HG02763 (cell line): ENCODE results near the gene GABBR2.

ENCODE experiments used
- ATAC-seq: cut with Tn5 transposase; IDR thresholded peaks from one replicate; pipeline ENCODE4 v1.9.1; 2021; ENCODE audit warnings: mild to moderate bottlenecking, moderate library complexity; ENCODE audit not compliant: unreplicated experiment

GABBR2 gene

DNA sequence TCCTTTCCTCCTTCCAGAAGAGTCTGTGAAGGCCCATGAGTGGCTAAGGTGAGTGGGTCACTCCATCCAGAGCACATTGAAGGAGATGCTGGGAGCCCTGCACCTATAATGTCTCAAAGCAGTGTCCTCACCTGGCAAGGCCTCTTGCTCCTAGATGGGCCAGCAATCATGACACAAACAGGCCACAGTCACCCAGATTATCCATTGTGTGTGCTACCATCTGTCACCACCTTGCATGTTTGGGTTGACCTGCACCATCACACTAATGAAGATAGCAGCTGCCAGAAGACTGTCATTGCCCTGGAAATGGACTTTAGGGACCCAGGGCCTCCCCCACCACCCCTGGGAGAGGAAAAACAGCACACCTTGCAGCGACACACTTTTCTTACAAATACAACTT lies 69.6 kb downstream of the GABBR2 start:
- ATAC-seq, result no peak

DNA sequence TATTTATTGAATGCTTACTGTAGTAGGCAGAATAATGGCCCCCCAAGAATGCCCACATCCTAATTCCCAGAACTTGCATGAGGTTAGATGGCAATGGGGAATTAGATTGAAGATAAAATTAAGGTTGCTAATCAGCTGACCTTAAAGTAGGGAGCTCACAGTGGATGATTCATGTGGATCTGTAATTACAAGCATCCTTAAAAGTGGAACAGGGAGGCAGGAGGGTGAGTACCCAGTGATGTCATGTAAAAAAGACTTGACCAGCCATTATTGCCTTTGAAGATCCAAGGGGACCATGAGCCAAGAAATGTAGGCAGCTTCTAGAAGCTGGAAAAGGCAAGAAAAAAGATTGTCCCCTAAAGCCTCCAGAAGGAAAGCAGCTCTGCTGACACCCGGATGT lies 71.4 kb downstream of the GABBR2 start:
- no peak for ATAC-seq

DNA sequence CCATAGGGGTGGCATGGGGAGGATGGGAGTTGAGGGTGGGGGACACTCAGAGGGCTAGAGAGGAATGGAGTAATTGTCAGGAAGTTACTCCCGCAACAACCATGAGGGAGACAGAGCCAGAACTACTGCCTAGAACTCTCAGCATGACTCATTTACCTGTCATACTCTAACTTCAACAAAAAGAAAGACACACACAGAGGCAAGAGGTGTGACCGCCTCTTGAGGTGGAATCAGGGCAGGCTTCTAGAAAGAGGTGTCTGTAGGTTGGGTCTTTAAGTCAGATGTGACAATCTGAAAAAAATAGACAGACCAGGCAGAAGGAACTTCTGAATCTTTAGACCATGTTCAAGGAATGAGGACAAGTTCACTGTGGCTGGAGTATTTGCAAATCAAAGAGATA lies 73.4 kb downstream of the GABBR2 start:
- no peak for ATAC-seq

DNA sequence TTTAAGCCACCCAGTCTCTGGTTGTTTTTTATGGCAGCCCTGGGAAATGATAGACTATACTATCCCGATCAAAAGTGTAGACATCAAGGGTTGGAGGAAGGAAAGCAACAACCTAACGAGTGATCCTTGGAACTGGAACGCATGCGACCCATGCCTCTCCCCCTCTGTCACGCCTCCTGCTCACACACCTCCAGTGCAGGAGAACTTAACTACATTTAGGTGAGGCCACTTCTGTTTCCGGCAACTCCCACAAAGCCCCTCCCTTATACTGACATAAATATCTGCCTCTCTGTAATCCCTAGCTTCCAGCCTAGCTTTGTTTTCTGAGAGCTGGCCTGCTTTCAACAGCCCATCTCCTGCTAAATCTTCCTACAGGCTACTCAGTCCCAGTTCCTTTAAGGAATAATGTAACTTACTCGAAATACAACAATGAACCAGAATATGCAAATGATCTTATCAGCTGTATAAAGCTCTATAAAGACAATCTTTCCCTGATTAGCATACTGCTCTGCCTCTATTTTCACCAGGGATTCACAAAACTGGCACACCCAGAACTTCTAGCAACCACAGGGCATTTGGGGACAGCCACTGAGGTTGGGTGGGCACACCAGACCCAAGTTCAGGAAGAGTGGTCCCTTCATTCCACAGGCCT lies 73.9 kb downstream of the GABBR2 start:
- ATAC-seq, result no peak

DNA sequence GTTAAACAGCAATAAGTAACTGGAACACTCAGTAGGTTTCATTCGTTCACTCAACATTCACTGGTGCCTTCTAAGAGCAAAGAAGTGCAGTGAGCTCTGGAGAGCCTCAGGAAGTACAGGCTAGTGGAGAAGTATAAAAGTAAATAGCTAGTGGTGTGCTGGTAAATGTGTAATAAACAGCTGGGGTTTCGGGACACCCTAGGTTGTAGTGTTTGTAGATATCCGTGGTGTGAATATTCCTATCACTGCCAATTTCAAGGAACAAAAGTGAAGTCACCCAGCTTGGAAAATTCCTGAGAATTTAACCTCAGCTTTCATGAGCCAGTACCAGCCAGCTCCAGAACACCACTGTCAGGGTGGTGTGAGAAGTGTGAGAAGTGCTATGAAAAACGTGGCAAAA lies 75.9 kb downstream of the GABBR2 start:
- no peak for ATAC-seq

DNA sequence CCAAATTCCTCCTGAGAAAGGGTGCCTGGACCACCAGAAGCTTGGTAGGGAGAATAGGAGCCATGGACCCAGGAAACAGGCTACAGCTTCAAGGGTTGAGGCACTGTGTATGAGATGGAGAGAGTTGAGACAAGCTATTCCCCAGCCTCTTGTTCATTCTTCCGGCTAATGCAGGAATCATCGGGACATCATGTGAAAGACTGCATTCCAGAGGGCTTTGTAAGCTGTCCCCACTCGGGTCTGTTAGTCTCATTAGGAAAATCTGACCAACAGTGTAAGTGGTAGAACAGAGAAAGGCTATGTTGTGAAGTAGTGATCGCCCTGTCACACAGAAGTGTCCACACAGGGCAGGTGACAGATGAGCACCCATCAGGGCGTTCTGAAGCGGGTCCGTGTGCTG lies 81.4 kb downstream of the GABBR2 start:
- ATAC-seq, result no peak

DNA sequence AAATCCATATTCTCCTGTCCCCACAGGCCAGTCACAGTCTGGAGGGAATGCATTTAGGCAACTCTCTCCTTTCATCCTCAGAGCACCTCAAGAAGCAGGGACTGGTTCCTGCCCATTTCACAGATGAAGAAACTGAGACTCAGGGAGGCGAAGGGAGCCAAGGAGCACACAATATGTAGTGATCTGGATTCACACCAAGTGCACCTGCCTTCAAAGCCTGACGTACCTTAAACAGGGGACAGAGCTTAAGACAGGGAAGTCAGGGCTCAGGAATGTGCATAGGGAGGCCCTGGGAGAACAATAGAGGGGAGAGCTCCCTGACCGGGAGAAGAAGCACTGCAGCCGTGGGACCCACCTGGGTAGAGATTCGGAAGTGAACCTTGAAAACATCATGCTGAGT lies 83.0 kb downstream of the GABBR2 start:
- ATAC-seq, result no peak

DNA sequence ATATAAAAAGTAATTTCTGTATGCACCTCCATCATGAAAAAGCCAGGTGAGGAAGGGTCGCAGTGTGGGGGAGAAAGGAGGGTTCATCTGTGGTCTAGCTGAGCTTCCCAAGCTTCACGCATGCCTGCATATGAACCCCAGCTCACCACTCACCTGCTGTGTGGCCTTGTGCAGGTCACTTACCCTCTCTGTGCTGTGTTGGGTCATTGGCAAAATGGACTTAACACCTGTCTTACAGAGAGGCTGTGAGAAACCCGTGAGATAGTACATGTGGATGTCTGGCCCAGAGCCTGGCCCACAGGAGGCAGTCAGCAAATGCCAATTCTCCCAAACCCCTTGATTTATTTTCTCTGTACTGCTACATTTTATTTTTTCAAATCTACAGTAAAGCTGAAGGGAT lies 88.9 kb downstream of the GABBR2 start:
- no peak for ATAC-seq

DNA sequence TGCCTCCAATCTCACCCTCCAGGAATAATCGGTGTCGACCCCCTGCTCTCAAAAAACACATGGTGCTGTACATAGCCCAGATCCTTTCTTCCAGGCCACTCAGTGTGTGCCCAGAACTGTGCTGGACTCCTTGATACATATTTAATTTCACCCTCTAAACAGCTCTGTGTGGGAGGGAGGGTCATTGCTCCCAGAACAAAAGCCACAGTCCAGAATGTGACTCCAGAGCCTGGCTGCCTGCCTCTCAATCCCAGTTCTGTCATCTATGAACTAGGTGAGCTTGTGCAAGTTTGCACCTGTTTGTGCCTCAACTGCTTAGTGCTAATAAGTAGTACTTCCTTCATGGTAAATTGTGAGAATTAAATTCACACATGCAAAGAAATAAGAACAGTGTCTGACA lies 93.1 kb downstream of the GABBR2 start:
- ATAC-seq, result no peak

DNA sequence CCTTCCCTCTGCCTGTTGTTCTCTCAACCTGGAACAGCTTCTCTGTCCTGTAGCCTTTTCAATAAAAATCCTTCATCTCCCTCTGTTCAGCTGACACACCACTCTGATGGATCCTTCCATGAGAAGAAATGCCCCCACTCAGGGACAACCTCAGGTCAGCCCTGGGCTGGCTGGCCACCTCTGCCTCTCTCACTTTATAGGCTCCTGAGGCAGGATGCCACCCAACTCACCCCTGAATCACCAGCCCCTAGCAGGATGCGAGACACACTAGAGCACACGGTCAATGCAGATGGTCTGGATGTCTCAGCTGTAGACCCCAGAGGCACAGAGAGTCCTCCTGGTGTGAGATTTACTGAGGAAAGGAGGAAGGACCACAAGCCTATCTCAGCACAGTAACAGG lies 93.8 kb downstream of the GABBR2 start:
- no peak for ATAC-seq

DNA sequence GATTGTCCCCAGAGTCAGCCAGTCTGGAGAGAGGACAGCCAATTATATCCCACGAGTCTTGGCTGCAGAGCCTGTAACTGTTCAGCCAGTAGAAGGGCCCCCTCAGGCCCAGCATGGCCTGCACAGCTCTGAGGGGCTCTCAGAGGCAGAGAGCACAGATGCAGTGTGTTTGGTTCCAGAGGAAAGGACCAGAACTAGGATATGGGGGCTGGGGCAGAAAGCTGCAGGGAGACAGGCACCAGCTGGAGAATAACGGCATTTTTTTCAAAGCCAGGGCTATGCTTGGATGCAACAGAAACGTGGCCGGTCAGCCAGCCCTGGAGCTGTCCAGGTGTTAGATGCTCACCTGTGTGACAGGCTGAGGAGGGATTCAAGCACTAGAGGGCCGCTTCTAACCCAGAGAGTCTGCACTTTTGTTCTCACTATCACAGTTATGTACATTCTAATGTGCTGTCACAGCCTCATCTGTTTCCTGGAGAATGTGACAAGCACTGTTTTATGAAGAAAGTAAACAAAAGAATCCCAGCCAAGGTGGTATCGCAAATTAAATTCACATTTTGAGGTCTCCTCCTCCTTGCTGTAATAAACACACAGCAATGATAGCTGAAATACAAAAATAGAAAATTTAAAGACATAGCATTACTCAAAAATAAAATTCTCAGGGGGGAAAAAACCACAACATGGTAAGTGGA lies 96.5 kb downstream of the GABBR2 start:
- no peak for ATAC-seq

DNA sequence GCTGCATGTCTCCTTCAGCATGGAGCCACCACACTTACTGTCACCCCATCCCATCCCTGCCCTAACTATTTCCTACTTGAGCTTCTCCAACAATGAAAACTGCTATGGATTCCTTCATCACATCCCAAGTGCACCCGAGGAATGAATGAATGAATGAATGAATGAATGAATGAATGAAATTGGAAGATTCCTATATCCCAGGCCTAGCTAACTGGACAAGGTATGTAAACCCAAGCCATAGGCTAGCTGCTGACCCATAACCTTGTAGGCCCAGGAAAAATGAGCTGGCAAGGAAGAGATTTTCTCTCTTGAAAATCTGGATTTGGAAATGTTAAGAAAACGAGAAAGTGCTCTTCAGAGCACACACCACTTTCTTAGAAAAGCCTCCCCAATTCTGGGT lies 97.4 kb downstream of the GABBR2 start:
- no peak for ATAC-seq

DNA sequence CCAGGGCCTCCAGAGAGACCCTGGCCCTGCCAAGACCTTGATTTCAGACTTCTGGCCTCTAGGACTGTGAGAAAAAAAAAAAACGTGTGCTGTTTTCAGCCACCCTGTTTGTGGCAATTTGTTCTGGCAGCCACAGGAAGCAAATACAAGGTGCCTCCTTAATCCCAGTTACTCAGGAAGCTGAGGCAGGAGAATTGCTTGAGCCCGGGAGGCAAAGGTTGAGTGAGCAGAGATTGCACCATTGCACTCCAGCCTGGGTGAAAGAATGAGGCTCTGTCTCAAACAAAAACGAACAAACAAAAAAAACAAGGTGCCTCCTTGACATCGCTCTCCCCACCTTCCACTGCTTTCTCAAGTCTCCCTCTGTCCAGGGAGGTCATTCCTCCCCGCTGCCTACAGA lies 98.0 kb downstream of the GABBR2 start:
- ATAC-seq, result no peak

DNA sequence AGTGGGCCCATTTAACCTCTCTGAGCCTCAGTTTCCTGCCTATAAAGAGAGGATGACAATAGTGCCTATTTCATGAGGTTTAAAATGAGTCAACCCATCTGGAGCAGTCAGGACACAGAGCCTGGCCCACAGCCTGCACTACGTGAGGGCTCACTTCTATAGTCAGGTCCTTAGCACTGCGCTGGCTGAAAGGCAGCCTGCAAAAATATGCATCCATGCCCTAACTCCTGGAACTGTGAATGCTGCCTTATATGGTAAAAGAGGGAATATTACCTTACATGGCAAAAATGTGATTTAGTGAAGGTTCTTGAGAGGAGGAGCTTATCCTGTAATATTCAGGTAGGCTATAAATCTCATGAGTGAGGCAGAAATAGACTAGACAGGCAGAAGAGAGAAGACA lies 98.5 kb downstream of the GABBR2 start:
- ATAC-seq, result no peak

DNA sequence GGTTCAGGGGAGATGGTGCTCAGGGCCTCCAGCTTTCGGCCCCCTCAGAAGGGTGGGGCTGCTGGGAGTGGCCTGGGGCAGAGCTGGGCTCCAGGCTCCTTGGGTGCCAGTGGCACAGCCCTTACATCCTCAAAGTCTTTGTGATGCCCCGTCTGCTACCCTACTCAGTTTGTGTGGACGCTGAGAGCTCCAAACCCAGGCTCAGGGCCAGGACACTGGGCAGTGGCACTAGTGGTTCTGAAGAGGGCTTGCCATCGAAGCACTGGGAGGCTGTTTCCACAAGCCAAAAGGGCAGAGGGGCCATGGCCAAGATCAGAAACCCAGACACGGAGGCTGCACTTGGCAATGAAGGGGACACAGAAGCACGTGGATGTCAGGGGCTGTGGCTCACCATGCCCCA lies 99.1 kb downstream of the GABBR2 start:
- ATAC-seq, result no peak

DNA sequence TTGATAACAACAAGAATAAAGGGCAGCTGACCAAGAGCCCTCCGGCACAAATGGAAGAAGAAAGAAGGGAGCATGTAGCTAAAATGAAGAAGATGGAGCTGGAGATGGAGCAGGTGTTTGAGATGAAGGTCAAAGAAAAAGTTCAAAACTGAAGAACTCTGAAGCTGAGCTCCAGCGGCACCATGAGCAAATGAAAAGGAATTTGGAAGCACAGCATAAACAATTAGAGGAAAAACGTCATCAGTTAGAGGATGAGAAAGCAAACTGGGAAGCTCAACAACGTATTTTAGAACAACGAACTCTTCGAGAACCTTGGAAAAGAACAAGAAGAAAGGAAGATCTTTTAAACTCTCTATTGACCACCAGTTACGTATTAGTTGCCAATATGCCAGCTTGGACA lies 100.9 kb downstream of the GABBR2 start:
- ATAC-seq, result no peak

DNA sequence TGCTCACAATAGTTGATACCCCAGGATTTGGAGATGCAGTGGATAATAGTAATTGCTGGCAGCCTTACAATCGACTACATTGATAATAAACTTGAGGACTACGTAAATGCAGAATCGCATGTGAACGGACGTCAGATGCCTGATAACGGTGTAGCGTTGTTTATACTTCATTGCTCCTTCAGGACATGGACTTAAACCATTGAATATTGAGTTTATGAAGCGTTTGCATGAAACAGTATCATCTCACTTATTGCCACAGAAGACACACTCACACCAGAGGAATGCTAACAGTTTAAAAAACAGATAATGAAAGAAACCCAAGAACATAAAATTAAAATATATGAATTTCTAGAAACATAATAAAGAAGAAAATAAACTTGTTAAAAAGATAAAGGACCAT lies 101.6 kb downstream of the GABBR2 start:
- no peak for ATAC-seq

DNA sequence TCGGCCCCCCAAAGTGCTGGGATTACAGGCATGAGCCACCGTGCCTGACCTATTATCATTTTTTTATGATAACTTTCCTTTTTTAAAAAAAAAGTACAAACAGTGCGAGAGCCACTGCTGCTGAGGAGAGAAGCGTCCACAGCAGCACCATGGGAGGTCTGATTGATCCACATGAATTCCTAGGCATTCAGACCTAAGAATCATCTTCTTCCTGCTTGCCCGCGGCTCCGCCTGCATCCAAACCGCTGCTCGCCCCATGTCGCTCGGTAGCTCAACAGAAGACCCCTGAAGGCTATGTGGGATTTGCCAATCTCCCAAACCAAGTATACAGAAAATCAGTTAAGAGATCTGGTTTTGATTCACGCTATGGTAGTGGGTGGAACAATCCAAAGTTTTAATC lies 102.0 kb downstream of the GABBR2 start:
- no peak for ATAC-seq

DNA sequence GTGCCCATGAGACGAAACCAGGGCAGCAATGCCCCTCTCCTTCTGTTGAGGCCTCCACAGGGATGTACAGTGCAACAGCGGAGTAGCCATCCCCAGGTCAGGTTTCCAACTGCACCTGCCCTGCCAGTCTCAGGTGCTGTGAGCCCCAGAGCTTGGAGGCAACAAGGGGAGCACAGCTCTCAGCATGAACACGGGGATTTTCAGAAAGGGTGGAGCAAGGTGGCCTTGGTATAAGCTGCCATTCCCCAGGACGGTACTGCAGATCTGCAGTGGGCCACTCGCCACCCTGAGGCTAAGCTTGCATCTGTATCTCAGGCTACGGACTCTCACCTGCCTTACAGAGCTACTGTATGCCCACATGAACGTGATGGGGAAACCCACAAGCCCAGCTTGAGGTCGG lies 103.6 kb downstream of the GABBR2 start:
- no peak for ATAC-seq

DNA sequence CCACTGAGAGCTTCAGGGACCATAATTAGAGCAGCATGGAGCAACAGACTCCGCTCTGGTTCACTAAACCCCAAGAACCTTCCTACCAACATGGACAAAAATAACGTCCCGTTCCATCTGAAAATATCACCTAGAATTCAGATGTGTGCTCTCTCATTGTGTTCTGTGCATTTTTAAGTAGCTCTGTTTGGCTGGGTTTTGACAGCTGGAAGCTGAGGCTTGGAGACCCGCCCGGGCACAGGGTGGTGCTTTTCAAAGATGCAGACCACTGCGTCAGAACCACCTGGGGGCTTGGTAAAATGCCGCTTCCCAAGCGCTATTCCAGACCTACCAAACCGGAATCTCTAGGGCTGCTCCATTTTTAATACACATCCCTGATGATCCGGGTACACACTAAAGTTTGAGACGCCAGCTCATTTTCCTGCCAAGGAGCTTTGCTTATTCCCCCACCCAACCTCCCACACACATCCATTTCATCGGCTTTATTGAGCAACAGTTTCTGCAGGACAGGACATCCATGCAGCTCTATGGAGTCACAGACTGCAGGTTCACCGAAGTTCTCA lies 104.8 kb downstream of the GABBR2 start:
- ATAC-seq, result no peak

DNA sequence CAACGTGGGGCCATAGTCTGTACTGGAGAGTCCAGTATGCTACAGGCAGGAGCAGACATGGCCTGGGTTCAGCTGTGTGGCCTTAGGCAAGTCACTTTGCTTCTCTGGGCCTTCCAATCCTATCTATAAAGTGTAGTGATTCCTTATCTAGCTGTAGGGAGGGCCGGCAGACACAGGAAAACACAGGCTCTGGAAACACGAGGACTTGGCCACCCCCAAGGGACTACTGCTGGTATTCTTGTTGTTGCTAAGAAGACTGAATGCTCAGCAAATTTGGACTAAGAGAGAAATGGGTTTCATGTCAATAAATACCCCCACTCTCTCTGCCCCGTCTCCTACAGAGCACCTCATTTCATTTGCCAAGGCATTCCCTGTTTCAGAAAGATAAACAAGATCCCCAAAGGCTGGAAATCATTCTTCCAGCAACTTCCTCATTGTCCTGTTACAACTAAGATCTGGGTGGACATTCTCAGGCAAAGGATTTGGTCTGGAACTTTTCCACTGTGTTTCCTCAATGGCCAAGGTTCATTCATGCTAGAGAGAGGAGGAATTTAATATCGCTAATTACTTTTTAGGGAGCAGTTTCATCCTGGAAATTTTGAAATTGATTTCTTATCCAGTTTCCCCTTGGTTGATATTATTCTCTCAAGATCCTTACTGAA lies 105.8 kb downstream of the GABBR2 start:
- ATAC-seq, result no peak

DNA sequence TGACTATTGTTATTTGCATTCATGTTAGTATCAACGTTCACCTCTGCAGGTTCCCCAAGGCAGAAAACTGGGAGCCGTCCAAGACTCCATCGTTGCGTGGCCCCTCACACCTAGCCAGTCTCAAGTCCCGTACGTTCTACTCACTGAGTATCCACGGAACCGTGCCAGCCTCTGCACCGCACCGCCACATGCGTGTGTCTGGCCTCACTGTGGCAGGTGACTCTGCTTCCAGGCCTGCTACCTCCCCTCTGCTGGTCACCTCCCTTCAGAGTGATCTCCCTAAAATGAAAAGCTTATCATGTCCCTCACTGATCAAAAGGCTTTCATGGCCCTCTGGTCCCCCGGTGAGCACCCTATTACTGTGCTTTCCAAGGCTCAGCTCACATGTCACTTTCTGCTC lies 108.1 kb downstream of the GABBR2 start:
- no peak for ATAC-seq
